GOT3 (cell line): ENCODE data around the gene SASH1.

Experiments used
- DNase-seq: peaks from one replicate; lab custom pipeline; 2025; ENCODE audit warnings: mixed read lengths; lab: John Stamatoyannopoulos, UW

The SASH1 gene

DNA sequence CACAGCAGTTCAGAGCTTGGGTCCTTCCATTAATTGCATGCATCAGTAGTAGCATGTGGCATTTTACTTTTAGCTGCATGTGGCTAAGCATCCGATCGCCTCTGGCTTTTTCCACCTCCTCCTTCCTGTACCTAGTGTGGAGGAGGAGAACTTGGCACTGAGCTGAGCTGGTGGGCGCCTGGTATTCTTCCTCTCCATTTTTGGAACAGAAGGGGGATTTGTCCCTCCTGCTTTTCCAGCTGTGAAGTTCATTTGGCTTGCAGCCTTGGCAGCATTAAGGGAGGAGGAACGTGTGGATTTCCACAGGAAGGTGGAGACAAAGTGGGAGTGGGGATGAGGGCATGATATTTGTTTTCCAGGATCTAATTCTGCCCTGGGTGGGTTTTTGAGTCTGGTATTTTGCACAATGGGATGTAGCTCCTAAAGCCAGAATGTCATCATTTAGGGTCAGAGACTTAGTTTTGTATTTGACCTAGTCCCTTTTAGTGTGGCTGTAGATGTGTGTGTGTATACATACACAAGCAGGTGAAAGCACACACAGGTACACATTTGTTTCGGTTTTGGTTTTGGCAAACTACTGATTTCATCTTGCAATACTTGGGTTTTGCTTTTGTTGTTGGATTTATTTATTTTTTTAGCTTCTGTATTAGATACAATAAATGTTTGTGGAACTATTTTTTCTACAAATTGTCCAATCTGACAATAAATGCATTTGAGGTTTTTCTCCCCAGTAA is 90.0 kb downstream of the SASH1 start:
- DNase-seq, result no peak

DNA sequence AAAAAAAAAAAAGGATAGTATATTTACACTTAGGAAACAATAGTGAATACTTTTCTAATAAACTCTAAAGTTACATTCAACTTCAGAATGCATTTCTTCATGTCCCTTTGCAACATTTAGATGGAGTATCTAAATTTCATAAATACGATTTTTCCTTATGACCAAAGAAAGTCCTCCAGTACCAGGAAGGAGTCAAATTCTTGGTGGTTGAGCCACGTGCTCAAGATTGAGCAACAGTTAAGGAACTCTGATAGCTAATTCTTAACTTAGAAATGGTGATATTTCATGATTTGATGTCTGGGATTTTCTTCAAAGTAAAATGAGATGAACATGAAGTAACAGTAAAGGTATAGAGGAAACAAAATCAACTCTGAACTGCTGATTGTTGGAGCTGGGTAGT is 92.7 kb downstream of the SASH1 start:
- no peak for DNase-seq

DNA sequence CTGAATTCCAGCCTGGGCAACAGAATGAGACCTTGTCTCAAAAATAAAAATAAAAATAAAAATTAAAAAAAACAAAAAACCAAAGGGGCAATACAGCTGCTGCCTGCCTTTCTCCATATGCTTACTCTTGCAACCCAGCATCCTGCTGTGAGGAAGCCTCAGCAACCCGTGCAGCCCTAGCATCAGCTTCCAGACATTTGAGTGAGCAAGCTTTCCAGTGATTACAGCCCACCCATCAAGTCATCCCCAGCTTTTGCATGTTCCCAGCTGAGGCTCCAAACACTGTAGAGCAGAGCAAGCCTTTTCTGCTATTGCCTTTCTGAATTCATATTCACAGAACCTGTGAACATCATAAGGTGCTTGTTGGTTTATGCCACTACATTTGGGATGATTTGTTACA is 93.8 kb downstream of the SASH1 start:
- DNase-seq, result no peak

DNA sequence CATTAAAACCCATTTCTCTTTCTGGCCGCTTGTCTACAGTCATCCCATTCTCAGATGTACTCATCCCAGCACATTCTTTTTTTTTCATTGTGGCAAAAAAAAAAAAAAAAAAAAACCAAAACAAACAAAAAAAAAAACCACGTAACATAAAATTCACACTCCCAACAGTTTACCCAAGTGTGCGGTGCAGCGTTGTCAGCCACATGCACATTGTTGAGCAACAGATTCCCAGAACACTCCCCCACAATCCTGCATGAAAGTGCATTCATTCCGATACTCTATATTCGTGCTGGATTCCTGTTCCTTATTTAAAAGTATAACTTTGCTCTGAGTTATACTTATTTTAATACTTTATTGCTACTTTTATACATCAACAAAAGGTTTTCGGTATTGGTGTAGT is 96.0 kb downstream of the SASH1 start:
- DNase-seq, result no peak

DNA sequence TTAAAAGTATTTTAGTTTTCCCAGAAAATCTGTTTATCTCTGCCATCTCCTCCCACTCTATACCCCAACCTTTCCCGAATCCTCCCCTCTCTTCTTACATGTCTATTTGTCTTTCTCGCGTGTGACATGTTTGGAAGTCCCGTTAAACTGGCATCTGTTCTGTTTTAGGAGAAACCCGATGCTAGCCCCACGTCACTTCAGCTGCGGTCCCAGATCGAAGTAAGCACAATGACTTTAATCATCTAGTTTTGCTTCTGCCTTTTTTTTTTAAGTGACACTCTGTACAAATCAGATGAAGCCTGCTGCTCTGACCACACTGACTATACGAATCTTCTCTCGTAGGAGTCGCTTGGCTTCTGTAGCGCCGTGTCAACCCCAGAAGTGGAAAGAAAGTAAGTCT is 97.4 kb downstream of the SASH1 start:
- no peak for DNase-seq

DNA sequence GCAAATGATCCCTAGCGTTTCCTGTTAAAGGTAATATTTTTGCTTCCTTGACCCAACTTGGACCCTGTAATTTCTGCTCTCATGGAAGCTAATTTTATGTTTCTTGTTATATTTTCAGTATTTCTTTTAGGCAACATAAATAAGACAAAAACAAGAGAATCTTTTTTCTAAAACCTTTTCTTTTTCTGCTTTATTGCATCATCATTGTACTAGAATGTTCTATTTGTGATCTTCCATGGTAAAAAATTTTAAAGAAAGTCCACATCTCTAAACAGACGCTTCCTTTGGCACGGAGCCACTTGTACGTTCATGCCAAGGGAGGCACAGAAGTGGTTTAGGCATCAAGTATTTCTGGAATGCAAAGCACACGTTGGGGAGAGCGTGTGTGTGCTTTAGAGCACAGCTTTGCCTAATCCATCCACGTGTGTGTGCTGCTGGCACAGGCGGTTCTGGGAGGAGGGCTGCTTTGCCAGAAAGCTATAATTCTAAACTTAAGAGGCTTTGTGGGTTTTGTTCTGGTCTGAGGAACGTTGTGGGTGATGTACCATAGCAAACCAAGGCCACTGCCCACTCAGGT is 98.3 kb downstream of the SASH1 start:
- peak; percentile 3 for DNase-seq

DNA sequence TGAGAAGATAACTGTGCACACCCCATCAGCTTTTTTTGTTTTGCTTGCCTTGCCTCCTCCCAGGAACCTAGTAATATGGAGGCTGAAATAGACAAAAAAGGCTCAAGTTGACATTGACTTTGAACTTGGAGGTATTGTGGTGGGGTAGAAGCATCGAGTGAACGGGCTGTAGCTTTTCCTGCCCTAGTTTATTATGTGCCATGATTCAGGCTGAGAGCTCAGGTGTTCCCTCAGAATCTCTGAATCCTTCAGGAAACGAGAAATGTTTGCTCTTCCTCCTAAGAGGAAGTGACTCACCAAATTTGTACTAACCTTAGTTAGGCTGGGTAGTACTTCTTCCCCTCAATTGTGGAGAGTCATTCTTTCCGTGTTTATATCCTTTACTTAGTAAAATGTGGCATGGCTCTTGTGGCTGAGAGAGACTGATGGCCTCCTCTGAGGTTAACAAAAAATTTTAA is 98.8 kb downstream of the SASH1 start:
- no peak for DNase-seq

DNA sequence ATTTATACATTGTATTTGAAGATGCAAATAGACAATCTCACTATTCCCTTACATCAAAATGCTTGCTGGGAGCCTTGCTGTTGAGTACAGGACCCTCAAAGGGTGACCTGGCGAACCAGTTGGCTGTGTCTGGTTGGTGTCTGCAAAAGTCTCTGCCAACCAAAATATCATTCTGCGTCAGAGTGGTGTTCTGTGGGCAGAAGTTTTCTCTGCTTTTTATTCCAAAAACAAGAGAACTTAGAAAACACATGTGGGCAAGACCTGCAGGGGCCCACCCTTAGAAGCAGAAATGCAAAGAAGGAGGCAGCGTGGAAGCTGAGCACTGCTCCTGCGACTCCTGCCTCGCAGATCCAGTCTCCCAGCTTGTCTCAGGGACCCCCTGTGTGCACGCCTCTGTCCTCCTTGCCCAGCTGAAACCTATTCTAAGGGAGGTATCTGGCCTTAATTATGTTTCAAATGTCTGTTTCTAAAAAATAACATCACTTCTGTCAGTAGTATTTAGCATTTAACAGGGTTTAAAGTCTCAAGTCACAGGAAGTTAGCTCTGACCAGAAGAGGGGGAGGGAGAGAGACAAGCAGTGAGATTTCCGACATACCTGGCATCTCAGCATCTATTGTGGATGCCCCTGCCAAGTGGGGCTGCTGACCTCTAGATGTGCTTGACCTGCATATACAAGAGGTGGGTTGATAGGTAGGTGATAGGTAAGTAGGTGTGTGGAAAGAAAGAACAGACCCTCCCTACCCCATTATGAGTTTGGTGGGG is 101.3 kb downstream of the SASH1 start:
- DNase-seq, result no peak

DNA sequence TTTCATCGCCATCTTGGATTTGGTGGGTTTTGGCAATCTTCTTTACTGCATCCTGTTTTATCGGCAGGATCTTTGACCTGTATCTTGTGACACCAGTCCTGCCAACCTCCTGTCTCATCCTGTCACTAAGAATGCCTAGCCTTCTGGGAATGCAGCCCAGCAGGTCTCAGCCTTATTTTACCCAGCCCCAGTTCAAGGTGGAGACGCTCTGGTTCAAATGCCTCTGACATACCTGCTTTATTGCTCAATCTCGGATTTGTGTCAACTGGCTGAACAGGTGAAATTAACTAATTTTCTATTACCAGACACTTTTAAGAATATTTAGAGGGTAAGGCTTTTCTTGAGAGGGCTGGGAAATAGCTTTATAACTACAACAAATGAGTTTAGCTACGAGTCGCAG is 102.5 kb downstream of the SASH1 start:
- no peak for DNase-seq

DNA sequence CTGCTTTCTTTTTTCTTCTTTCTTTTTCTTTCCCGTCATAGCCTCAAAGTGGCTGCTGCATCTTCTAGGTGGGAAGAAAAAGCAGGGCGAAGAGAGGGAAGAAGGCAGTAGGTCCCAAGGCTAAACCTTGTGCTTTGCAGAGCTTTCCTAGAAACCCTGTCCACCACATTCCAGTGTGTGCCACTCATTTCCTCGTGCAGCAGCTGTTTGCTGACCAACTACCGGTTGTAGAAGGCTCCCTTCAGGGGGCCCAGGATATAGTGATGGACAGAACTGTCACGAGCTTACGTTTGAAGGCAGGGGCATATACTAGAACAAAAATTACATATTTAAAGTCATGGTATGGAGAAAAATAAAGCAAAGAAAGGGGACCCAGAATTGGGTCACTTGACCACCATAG is 103.0 kb downstream of the SASH1 start:
- no peak for DNase-seq

DNA sequence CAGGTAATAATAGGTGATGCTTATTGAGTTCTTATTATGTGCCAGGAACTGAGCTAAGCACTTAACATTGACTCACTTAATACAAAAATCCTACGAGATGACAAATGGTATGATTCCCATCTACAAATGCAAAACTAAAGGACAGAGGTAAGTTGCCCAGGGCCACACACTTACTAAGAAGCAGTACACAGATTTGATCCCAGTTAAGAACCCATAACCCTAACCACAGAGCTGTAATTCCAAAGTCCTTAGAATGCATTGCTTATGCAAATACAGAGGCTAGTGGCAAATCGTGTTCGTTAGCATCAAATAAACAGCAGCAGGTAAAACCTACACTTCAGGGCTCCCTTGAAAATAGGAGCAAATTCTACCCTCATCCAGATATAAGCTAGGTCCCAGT is 104.0 kb downstream of the SASH1 start:
- no peak for DNase-seq

DNA sequence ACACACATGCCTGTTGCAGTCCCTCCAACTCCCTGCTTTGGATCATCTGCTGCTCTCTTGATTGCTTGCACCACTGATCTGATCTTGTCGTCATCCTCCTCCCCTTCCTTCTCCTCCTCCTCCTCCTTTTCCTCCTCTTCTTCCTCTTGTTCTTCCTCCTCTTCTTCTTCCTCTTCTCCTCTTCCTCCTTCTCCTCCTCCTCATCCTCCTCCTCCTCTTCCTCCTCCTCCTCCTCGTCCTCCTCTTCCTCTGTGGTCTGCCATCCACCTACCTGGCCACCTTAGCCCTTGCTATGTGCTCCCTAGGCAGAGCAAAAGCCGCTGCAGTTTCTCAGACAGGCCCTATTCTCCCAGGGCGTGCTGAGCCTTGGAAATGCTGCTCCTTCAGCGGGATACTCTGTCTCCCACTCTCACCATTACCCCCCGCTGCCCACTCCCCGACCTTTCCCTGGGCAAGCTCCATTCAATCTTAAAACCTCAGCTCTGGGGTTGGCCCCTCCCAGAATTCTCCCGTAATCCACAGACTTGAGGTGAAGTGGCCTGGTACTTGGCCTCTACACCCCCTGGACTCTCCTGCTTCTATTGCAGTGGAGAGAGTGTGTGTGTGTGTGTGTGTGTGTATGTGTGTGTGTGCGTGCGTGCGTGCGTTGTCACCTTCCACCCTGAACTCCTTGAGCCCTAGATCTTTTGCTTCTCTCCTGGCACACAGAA is 105.0 kb downstream of the SASH1 start:
- no peak for DNase-seq

DNA sequence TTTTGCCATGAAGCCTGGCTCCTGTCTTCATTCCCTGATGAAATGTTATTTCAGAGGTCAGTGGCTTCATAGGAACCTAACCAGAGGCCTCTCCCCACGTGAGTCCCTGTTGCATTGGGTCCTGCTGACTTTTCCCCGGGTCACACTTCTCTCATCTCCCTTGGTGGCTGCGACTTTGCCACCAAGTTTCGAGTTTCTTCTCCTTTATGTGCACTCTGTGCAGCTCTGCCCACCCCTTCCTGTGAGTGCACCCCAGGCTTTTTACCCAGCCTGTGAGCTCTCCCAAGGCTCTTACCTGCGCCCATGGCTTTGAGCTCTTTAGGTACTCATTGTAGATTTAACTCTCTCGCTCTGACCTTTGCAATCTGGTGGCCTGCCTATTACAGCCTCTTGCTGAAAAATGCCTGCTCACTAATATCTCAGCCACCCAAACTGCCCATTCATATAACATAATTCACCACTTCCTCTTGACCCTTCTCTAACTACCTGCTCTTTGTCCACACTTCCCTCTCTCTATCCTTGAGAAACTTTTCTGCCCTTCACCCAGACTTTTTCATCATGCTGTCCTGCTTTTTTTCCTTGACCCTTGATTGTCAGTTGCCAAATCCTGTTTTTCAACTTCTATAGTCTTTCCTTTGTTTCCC is 105.9 kb downstream of the SASH1 start:
- no peak for DNase-seq

DNA sequence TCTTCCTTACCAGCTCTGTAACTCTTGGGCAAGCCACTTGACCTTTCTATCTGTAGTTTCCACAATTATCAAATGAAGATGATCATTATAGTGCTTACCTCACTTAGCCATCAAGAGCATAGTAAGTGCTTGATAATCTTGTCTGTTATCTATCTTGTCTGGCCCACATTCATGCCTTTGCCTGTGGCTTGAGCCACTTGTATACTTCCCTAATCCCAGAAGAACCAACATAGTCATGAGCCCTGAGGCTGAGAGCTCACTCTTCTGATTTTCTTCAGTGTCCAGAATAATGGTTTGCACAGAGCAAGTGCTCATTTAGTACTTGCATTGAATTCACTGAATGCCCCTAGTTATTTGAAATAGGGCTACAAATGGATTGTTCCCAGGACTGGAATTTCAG is 108.2 kb downstream of the SASH1 start:
- no peak for DNase-seq

DNA sequence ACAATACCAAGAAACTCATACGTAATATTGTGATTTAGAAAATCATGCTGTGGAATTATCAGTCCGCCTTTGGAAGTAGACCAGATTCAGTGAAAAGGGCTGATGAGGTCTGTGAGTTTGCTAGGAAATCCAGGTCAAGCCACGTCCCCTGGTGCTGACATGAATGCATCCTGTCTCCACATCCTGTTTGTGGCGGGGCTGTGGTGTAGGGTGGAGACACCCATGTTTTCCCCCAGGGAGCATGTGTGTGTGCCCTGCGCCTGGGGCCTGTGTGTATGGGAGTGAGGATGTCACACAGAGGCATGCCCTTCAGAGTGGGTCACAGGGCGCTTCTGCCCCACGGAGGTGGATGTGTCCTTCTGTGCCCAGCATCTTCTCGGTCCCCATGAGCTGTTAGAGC is 109.1 kb downstream of the SASH1 start:
- no peak for DNase-seq

DNA sequence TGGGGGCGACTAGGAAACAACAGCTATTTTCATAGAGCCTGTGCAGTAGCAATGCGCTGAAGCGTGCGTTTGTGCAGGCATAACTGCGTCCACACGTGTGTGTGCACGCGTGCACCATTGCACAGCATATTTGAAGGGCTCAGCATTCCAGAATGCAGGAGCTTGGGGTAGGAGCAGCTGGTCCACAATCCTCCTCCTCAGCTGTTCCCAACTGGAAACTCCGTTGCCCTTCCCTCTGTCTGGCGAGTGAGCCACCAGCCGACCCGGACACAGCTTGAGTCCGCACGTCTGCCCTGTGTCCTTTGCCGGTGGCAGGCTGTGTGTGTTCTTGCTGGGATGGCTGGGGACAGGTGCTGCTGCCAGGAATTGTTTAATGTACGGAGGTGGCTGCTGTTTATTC is 110.2 kb downstream of the SASH1 start:
- DNase-seq, result no peak

DNA sequence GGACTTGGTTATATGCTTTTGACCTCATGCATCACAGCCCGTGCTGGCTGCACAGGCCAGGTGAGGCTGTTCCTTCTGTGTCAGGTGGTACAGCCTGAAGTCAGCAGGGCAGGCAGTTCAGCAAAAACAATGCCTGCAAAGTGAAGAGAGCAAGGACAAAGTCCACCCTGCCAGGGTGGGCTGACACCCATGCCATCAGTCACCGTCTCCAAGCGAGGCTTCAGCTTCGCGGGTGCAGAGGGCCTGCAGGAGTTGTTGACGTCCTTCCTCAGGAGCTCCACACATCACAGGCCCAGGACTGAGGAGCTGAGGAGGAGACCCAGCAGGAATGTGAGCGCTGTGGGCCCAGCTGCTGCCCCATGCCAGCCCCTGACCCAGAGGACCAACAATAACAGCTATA is 111.3 kb downstream of the SASH1 start:
- no peak for DNase-seq

DNA sequence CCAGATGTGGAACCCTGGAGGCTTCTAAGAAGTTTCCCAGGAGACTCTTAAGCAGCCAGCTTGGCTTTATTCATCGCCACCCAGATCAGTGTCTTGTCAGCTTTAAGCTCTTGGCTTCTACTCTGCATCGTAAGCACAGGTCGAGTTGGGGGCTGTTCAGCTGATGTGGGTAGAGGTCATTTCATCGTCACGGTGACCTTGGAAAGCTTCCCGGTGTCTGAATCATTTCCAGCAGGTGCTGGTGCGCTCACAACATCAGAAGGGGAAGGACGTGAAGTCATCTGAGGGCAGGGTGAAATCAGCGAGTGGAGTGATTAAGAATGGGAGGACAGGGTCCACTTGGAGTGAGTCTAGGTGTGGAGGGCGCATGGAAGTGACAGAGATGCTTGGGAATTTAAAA is 112.6 kb downstream of the SASH1 start:
- DNase-seq, result no peak

DNA sequence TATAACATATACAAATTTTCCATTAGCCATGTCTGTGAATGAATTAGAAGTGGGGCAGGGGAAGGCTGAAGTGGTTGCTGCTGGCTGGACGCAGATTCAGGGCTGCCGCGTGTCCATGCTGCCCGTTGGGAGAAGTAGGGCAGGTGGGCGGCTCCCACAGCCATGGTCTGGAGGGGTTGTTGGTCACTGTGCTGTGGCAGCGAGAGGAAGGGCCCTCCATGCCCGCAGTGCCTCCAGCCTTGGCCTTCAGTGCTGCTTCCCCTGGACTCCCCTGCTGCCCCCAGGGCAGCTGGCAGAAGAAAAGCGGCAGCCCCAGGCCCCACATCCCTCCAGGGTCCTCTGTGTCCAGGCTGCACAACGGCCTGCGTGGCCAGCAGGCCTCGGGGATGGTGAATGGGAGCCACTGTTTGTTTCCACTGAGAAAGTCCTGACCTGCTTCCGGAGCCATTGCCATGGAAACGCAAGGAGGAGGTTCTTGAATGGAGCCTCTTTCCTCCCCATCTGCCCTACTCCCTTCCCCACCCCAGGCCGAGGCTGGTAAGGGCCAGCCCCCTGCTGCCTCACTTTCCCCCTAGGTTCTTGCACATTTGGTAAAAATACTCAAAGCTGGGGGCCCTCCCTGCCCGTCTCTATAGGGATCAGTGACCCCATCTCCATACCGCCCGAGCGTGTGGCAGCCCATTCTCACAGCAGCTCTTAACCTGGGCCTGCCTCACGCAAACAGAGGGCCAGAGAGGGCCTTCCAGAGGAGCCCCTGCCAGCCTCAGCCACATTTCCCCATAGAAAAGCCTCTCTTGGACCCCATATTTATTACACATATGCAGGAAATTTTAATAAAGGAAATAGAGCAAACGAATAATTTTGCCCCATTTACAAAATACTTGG is 113.3 kb downstream of the SASH1 start:
- DNase-seq, result no peak

DNA sequence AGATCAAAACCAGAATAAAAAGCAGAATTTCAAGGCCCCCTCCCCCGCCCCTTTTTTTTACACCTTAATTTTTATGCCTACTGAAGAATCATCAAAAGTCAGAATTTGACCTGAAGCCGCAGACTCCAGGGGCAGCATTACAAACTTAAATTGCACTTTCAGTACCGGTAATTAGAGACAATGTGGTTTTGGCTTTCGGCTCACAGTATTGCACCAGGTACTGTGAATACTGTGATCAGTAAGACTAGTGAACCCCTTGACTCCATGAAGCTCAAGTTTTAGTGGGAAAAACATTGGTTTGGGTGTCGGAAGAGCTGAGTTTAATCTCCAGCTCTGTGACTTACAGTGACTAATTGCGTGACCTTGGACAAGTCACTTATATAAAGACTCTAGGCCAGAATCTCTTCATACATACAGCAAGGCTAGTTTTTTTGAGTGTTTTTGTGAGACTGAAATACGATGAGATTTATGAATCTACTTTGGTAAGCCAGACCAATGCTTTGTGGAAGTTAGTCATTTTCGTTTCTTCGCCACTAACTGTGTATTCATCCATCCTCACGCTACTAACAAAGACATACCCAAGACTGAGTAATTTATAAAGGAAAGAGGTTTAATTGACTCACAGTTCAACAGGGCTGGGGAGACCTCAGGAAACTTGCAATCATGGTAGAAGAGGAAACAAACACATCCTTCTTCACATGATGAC is 114.7 kb downstream of the SASH1 start:
- no peak for DNase-seq

DNA sequence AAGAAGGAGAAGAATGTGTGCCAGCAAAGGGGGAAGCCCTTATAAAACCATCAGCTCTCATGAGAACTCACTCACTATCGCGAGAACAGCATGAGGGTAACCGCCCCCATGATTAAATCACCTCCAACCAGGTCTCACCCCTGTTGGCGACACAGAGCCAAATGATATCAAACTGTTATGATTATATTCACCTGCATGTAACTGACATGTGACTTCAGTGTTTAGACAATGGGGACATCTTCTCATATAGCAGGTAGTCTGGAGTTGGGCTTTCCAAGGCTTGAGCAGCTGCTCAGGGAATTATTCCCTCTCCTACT is 115.2 kb downstream of the SASH1 start:
- DNase-seq, result no peak
